ENCODE data around the gene PLXNA3. TPM values are rescaled to one million over a fixed set of nuclear protein-coding genes. Genes with fewer than 3 reads are reported as not detected.

PLXNA3 gene
- total RNA-seq, 3 donors from 2014 or later (not counting 1 experiment from before 2014, with no cell fraction given): 20.8 to 34.3 (median 32.2) TPM

DNA sequence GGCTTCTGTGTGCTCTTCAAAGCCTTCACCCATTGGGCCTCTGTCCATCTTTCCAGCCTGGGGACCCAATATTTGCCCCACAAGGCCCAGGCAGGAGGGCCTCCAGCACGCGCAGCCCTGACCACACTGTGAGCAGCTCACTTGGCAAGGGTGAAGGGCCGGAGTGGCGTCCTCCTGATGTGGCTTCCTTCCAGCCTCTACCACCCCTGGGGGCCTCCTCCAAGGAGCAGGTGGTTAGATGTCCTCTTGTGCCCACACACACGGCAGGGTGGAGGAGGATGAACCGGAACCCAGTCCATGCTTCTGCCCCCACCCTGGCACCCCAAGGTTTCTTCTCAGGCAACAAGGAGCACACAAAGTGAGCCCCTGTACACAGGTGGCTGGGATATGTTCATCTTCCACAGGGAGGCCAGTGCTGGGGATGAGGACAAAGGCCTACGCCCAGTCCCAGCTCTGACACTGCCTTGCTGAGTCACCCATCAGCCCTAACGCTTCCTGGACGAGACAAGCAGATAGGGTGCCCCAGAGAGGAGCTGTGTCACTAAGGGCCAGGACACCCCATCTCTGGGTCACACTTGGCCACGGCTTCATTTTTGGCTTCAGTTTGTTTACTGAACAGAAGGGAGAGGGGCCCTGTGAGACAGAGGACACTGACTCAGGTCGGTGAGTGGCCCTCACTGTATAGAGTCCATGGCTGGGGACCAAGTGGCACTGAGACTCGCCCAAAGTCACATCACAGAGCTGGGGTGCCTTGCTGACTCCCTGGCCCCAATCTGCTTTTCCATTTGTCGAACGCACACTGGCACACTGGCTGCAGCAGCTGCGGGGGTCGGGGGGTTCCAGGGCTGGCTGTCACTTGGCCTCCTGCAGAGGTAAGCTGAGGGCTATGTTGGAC, 26.4 kb downstream of the PLXNA3 start:
- WGBS (ENCODE audit: insufficient coverage): 86% methylated on average over 16 of the region's 16 CpGs

GRCh38 chrX:154485150-154486051, 27.3 kb downstream of the PLXNA3 start:
- WGBS (ENCODE audit: insufficient coverage): 55% methylated on average over 35 of the region's 35 CpGs
- H3K4me1 Mint-ChIP-seq: peaks cover 15 to 20% of the 10 kb centered on the region in 2 donors

More for the DNA sequence above, 26.4 kb downstream of the PLXNA3 start:
- TF ChIP-seq, protein P1, sequence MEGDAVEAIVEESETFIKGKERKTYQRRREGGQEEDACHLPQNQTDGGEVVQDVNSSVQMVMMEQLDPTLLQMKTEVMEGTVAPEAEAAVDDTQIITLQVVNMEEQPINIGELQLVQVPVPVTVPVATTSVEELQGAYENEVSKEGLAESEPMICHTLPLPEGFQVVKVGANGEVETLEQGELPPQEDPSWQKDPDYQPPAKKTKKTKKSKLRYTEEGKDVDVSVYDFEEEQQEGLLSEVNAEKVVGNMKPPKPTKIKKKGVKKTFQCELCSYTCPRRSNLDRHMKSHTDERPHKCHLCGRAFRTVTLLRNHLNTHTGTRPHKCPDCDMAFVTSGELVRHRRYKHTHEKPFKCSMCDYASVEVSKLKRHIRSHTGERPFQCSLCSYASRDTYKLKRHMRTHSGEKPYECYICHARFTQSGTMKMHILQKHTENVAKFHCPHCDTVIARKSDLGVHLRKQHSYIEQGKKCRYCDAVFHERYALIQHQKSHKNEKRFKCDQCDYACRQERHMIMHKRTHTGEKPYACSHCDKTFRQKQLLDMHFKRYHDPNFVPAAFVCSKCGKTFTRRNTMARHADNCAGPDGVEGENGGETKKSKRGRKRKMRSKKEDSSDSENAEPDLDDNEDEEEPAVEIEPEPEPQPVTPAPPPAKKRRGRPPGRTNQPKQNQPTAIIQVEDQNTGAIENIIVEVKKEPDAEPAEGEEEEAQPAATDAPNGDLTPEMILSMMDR (IDR thresholded peaks at IDR 0.05): no peak
- Mint-ChIP-seq H3K9me3 (no peaks in the 10 kb centered on the region), H3K36me3 (no peaks in the 10 kb centered on the region), H3K4me3 (no peak overlapping the region), H3K27ac (no peak overlapping the region), H3K27me3 (ENCODE audit: low read depth in 2 of 2) (no peaks in the 10 kb centered on the region), H3K4me1 (peaks cover 10 to 16% of the 10 kb centered on the region in 2 donors)
- ATAC-seq: no peak
- Histone ChIP-seq H3K36me3 (ENCODE audit: control insufficient read depth, insufficient read depth, low read length) (peaks cover 17% of the 10 kb centered on the region), H3K27me3 (ENCODE audit: control insufficient read depth, insufficient read depth, low read length) (no peaks in the 10 kb centered on the region), H3K4me1 (ENCODE audit: control insufficient read depth, insufficient read depth, low read length) (peaks cover 50% of the 10 kb centered on the region), H3K27ac (ENCODE audit: low read length) (no peak overlapping the region), H3K9me3 (ENCODE audit: control insufficient read depth, insufficient read depth, low read length) (no peaks in the 10 kb centered on the region), H3K4me3 (ENCODE audit: low read length) (no peak overlapping the region)
- intact Hi-C loops (cut with micrococcal nuclease): no loop called here
- DNase-seq: no peak

GRCh38 chrX:154486052-154486395, 27.9 kb downstream of the PLXNA3 start:
- TF ChIP-seq, protein P1 (IDR thresholded peaks at IDR 0.05): no peak
- Histone ChIP-seq H3K36me3 (ENCODE audit: control insufficient read depth, insufficient read depth, low read length) (peaks cover 17% of the 10 kb centered on the region), H3K4me3 (ENCODE audit: low read length) (peak overlapping the region; percentile 49), H3K9me3 (ENCODE audit: control insufficient read depth, insufficient read depth, low read length) (no peaks in the 10 kb centered on the region), H3K4me1 (ENCODE audit: control insufficient read depth, insufficient read depth, low read length) (peaks cover 54% of the 10 kb centered on the region), H3K27me3 (ENCODE audit: control insufficient read depth, insufficient read depth, low read length) (no peaks in the 10 kb centered on the region), H3K27ac (ENCODE audit: low read length) (no peak overlapping the region)
- Mint-ChIP-seq H3K4me3 (no peak overlapping the region), H3K36me3 (no peaks in the 10 kb centered on the region), H3K9me3 (no peaks in the 10 kb centered on the region), H3K4me1 (peaks cover 15 to 20% of the 10 kb centered on the region in 2 donors), H3K27ac (no peak overlapping the region), H3K27me3 (ENCODE audit: low read depth in 2 of 2) (no peaks in the 10 kb centered on the region)
- intact Hi-C loops (cut with micrococcal nuclease): no loop called here
- DNase-seq (peak; percentile 27 to 62), ATAC-seq (peak in 2 of 3 donors; percentile 2 to 8)
- WGBS (ENCODE audit: insufficient coverage): 0% methylated on average over 35 of the region's 35 CpGs

More at GRCh38 chrX:154485150-154486051, 27.3 kb downstream of the PLXNA3 start:
- H3K36me3 Mint-ChIP-seq: no peaks in the 10 kb centered on the region
- no peaks in the 10 kb centered on the region for H3K9me3 ChIP-seq (ENCODE audit: control insufficient read depth, insufficient read depth, low read length)
- no peaks in the 10 kb centered on the region for H3K27me3 ChIP-seq (ENCODE audit: control insufficient read depth, insufficient read depth, low read length)
- H3K27me3 Mint-ChIP-seq (ENCODE audit: low read depth in 2 of 2): no peaks in the 10 kb centered on the region
- intact Hi-C loops (cut with micrococcal nuclease): no loop called here
- H3K4me1 ChIP-seq (ENCODE audit: control insufficient read depth, insufficient read depth, low read length): peaks cover 53% of the 10 kb centered on the region
- peak overlapping the region; percentile 60 for H3K27ac ChIP-seq (ENCODE audit: low read length)
- no peak overlapping the region for H3K27ac Mint-ChIP-seq
- TF ChIP-seq, protein P1 (IDR thresholded peaks at IDR 0.05): no peak
- DNase-seq: no peak
- H3K4me3 Mint-ChIP-seq: peak overlapping the region; percentile 68
- peak overlapping the region; percentile 27 for H3K4me3 ChIP-seq (ENCODE audit: low read length)
- no peak for ATAC-seq
- H3K9me3 Mint-ChIP-seq: no peaks in the 10 kb centered on the region
- peaks cover 17% of the 10 kb centered on the region for H3K36me3 ChIP-seq (ENCODE audit: control insufficient read depth, insufficient read depth, low read length)
